Pancreas (tissue), 10 donors: ENCODE results near the gene TTBK2. TPM values are rescaled to one million over a fixed set of nuclear protein-coding genes. Genes with fewer than 3 reads are reported as not detected.

Experiments used
- ATAC-seq, 4 donors: fragments of 200-7000 bp; cut with Tn5 transposase; one replicate each; pipeline versions ENCODE4 v1.8.0 to v1.9.1; 2020; ENCODE audit warnings: mild to moderate bottlenecking in 4 of 4, moderate library complexity in 4 of 4
- DNase-seq, 6 donors: peaks; one replicate each; pipeline ENCODE4 v3.0.0-alpha.2; 2020
- FAIRE-seq: peaks from 2 replicates; lab custom pipeline; 2012; peaks lifted over from hg19 to GRCh38; lab: Jason Lieb, UNC
- H3K27ac ChIP-seq, 4 donors: fragments of 200-600 bp; sonication (generic); 1 replicate in 3 of 4; 2 replicates in 1 of 4; pipeline versions ENCODE4 v1.5.0 to v1.8.0; 2020
- H3K27me3 ChIP-seq, 4 donors: fragments of 200-600 bp; one replicate each; pipeline ENCODE4 v1.8.0; 2021
- H3K36me3 ChIP-seq, 3 donors: fragments of 200-600 bp; sonication (generic) in 1 of 3; one replicate each; pipeline versions ENCODE4 v1.5.0 to v1.8.0; 2020 to 2021
- H3K4me1 ChIP-seq, 3 donors: fragments of 200-600 bp; one replicate each; pipeline ENCODE4 v1.8.0; 2021
- H3K4me3 ChIP-seq, 4 donors: fragments of 200-600 bp; sonication (generic) in 2 of 4; one replicate each; pipeline versions ENCODE4 v1.5.0 to v1.8.0; 2020 to 2021
- H3K9me3 ChIP-seq, 4 donors: fragments of 200-600 bp; one replicate each; pipeline ENCODE4 v1.8.0; 2021
- WGBS, 2 donors: extraction: QIAGEN DNeasy Blood & Tissue Kit; methylation state at CpG; one replicate each; pipeline ENCODE4 v1.1.7; 2013; 5-methylcytosine and 5-hydroxymethylcytosine counted together
- intact Hi-C, 3 donors: fragments of 100-400 bp; cut with DNase I; formaldehyde crosslinking; loops; one replicate each; pipeline versions ENCODE4 v1.11.1 to v1.14.2; 2022
- polyA plus RNA-seq, 2 donors: library from polyadenylated mRNA; stranded (reverse); fragments of 200-250 nt; gene quantifications; one replicate each; pipeline ENCODE4 v1.2.3, GENCODE V29; 2013
- total RNA-seq, 6 donors: library from RNA; stranded (reverse); fragmentation: NEBNext Ultra II Directional in 4 of 6; extraction: Animal tissue kit (Norgen Biotek cat#: 25700) in 4 of 6; gene quantifications; one replicate each; pipeline versions ENCODE4 v1.2.1 to v1.2.4, GENCODE V29; 2021 to 2023
- TF ChIP-seq, protein P1 (sequence below), 4 donors: fragments of 200-600 bp; sonication (generic) in 3 of 4; IDR thresholded peaks; one replicate each; pipeline versions ENCODE4 v1.5.0 to v1.8.0; 2021; ENCODE audit warnings: antibody characterized with exemption in 4 of 4
- donor health status: healthy with polysubstance abuse.
- donor health status: DM: no; HTN: no; CAD: no; lungs with moderate emphysema.
- donor health status: DM: no; HTN: no; CAD: no.
- donor health status: control.
- donor health status: control.
- donor health status: Bipolar disorder and iron deficiency.
- donor health status: DM: yes; HTN: yes; CAD: no.
- donor health status: DM: no; HTN: no; CAD: no.
- donor health status: DM: no; HTN: no; CAD: no.
- donor health status: DM: yes; HTN: yes; CAD: no.

The TTBK2 gene
- total and polyA plus RNA-seq, 8 donors = 1.7 to 8.5 (median 4.8) TPM

- Histone ChIP-seq H3K27ac (no peak overlapping the region), H3K27me3 (no peaks in the 10 kb centered on the region), H3K4me3 (no peak overlapping the region), H3K36me3 (no peaks in the 10 kb centered on the region), H3K4me1 (no peaks in the 10 kb centered on the region), H3K9me3 (no peaks in the 10 kb centered on the region)
- ATAC-seq (no peak), FAIRE-seq (no peak), DNase-seq (no peak)
- TF ChIP-seq, protein P1, sequence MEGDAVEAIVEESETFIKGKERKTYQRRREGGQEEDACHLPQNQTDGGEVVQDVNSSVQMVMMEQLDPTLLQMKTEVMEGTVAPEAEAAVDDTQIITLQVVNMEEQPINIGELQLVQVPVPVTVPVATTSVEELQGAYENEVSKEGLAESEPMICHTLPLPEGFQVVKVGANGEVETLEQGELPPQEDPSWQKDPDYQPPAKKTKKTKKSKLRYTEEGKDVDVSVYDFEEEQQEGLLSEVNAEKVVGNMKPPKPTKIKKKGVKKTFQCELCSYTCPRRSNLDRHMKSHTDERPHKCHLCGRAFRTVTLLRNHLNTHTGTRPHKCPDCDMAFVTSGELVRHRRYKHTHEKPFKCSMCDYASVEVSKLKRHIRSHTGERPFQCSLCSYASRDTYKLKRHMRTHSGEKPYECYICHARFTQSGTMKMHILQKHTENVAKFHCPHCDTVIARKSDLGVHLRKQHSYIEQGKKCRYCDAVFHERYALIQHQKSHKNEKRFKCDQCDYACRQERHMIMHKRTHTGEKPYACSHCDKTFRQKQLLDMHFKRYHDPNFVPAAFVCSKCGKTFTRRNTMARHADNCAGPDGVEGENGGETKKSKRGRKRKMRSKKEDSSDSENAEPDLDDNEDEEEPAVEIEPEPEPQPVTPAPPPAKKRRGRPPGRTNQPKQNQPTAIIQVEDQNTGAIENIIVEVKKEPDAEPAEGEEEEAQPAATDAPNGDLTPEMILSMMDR (IDR thresholded peaks at IDR 0.05) = no peak
- intact Hi-C loops = no loop called here
- 85 to 97% methylated on average over 1 of the region's 1 CpG for WGBS, 2 donors
Measured at GRCh38 chr15:42760759-42761158, 159.8 kb downstream of the TTBK2 start.

DNA sequence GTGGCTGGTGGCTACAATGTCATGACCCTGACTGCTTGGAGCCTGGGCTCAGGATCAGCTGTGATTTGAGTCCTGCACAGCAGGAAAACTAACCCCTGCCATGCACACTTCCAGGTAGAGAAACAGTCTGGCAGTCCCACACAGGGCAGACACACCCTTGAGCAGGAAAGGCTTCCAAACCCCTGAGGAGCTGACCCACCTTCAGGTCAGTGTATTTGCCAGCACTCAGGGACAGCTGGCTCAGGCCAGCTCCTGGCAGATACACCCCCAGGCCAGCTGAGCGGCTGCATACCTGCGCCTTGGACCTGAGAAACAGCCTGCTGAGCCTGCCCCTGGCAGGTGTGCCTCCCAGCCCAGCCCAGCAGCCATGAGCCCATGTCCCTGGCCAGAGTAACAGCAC is 161.5 kb downstream of the TTBK2 start:
- ATAC-seq (no peak), FAIRE-seq (no peak), DNase-seq (no peak)
- Histone ChIP-seq H3K4me1 (no peaks in the 10 kb centered on the region), H3K9me3 (no peaks in the 10 kb centered on the region), H3K4me3 (no peak overlapping the region), H3K27me3 (no peaks in the 10 kb centered on the region), H3K27ac (no peak overlapping the region), H3K36me3 (no peaks in the 10 kb centered on the region)
- intact Hi-C loops = no loop called here
- TF ChIP-seq, protein P1 (IDR thresholded peaks at IDR 0.05) = no peak
- 96 to 99% methylated on average over 2 of the region's 2 CpGs for WGBS, 2 donors

- DNase-seq = no peak
- 98 to 100% methylated on average over 2 of the region's 2 CpGs for WGBS, 2 donors
- Histone ChIP-seq H3K27me3 (no peaks in the 10 kb centered on the region), H3K4me1 (no peaks in the 10 kb centered on the region), H3K36me3 (peaks cover 0 to 5% (median 0%) of the 10 kb centered on the region in 3 donors), H3K4me3 (no peak overlapping the region), H3K9me3 (no peaks in the 10 kb centered on the region), H3K27ac (no peak overlapping the region)
- no peak for FAIRE-seq
- TF ChIP-seq, protein P1 (IDR thresholded peaks at IDR 0.05) = no peak
- no peak for ATAC-seq
- intact Hi-C loops = no loop called here
Measured at GRCh38 chr15:42750306-42750705, 170.3 kb downstream of the TTBK2 start.

DNA sequence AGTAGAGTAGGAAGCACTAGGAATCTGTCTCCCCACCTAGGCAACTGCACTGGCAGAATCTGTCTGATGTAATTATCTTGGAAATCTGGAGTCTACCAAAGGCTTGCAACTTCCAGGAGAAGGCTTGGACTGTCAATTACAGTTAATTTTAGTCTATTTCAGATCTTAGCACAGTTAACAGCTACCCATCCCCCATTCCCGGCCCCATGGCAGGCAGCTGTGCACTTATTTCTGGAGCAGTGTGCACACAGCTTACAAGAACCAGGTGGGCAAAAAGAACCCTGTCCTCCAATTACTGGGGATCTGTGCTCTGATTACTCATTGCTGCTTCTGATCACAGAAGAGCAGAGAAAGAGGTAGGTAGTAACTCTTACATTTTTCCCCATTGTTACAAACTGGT is 171.3 kb downstream of the TTBK2 start:
- TF ChIP-seq, protein P1 (IDR thresholded peaks at IDR 0.05) = no peak
- Histone ChIP-seq H3K9me3 (no peaks in the 10 kb centered on the region), H3K27ac (no peak overlapping the region), H3K4me1 (no peaks in the 10 kb centered on the region), H3K36me3 (peaks cover 0 to 5% (median 0%) of the 10 kb centered on the region in 3 donors), H3K4me3 (no peak overlapping the region), H3K27me3 (no peaks in the 10 kb centered on the region)
- intact Hi-C loops = no loop called here
- no peak for FAIRE-seq
- no peak for ATAC-seq
- DNase-seq = no peak
- WGBS, 2 donors = 95 to 100% methylated on average over 1 of the region's 1 CpG

- TF ChIP-seq, protein P1 (IDR thresholded peaks at IDR 0.05) = no peak
- Histone ChIP-seq H3K36me3 (no peaks in the 10 kb centered on the region), H3K27me3 (no peaks in the 10 kb centered on the region), H3K27ac (no peak overlapping the region), H3K9me3 (no peaks in the 10 kb centered on the region), H3K4me1 (no peaks in the 10 kb centered on the region), H3K4me3 (no peak overlapping the region)
- ATAC-seq (no peak), FAIRE-seq (no peak), DNase-seq (no peak)
- WGBS, 2 donors = 85 to 93% methylated on average over 1 of the region's 1 CpG
- intact Hi-C loops = no loop called here
Measured at GRCh38 chr15:42744195-42744594, 176.4 kb downstream of the TTBK2 start.
